OCI-LY7 (cell line): ENCODE measurements around the gene LAMA2.

Experiments
- CTCF ChIP-seq: fragments of 200-600 bp; sonication (generic); conservative IDR thresholded peaks from 2 replicates; pipeline ENCODE4 v1.5.1; 2014; ENCODE audit warnings: mild to moderate bottlenecking, antibody characterized with exemption, low read length, moderate library complexity, mixed read lengths
- EZH2phosphoT487 ChIP-seq: fragments of 200-600 bp; sonication (generic); IDR thresholded peaks from 2 replicates; pipeline ENCODE4 v1.6.1; 2018; ENCODE audit warnings: low read depth, borderline replicate concordance, mild to moderate bottlenecking, mixed run types, antibody characterized with exemption, low read length, moderate library complexity, mixed read lengths

DNA sequence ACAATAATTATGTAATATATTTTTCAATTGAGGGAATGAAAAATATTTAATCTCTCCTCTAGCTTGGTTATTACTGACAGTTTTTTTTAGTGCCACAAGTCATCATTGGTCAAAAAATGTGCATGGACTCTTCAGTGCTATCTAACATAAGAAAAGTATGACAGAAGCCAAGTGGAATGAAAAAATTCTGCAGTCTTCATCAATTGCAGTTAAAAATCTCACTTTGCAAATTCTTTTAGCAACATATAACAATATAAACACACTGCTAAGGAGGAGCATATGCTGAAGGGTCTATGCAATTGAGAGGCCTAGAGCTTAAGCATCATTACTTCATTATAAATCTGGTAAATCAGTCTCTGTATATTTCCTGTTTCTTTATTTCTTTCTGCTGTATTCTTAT, 652.0 kb downstream of the LAMA2 start:
- TF ChIP-seq CTCF (no peak), EZH2phosphoT487 (no peak)
